Activated CD4-positive, CD25-positive, alpha-beta regulatory T cell treated with anti-CD3 and anti-CD28 coated beads, Interleukin-2, amount 50 U/mL, for 72 hours (primary cell): ENCODE measurements around the gene PIK3C3.
"Not testable (repeated sequence)": the region's sequence is repeated elsewhere in the genome, so short reads cannot be mapped to it uniquely, and the experiment has no call there.

ENCODE experiments used
- DNase-seq: peaks from one replicate; pipeline ENCODE4 v3.0.0; 2021

PIK3C3 gene

GRCh38 chr18:42025974-42026625 is 71.1 kb downstream of the PIK3C3 start:
- DNase-seq: no peak

GRCh38 chr18:42028247-42028832 is 73.3 kb downstream of the PIK3C3 start:
- no peak for DNase-seq

GRCh38 chr18:42029092-42029491 is 74.1 kb downstream of the PIK3C3 start:
- no peak for DNase-seq

- DNase-seq: no peak
These were observed 75.7 kb downstream of the PIK3C3 start for GRCh38 chr18:42030586-42031182.

- no peak for DNase-seq
These were observed 77.4 kb downstream of the PIK3C3 start for GRCh38 chr18:42032447-42032846.

GRCh38 chr18:42033137-42033810 is 78.2 kb downstream of the PIK3C3 start:
- DNase-seq: no peak

GRCh38 chr18:42038936-42039335 is 83.9 kb downstream of the PIK3C3 start:
- DNase-seq: no peak

GRCh38 chr18:42039396-42039795 is 84.4 kb downstream of the PIK3C3 start:
- no peak for DNase-seq

- no peak for DNase-seq
These were observed 86.8 kb downstream of the PIK3C3 start for GRCh38 chr18:42041793-42042192.

- DNase-seq: no peak
These were observed 90.3 kb downstream of the PIK3C3 start for GRCh38 chr18:42045346-42045745.

GRCh38 chr18:42047721-42048120 is 92.7 kb downstream of the PIK3C3 start:
- no peak for DNase-seq

- DNase-seq: no peak
These were observed 93.1 kb downstream of the PIK3C3 start for GRCh38 chr18:42048158-42048557.

- not testable (repeated sequence) for DNase-seq
These were observed 94.5 kb downstream of the PIK3C3 start for GRCh38 chr18:42049536-42049935.

GRCh38 chr18:42051411-42051810 is 96.4 kb downstream of the PIK3C3 start:
- DNase-seq: no peak

GRCh38 chr18:42052122-42052708 is 97.2 kb downstream of the PIK3C3 start:
- no peak for DNase-seq

- DNase-seq: peak; percentile 62
These were observed 98.3 kb downstream of the PIK3C3 start for GRCh38 chr18:42053188-42053781.

- DNase-seq: no peak
These were observed 109.1 kb downstream of the PIK3C3 start for GRCh38 chr18:42064109-42064508.

GRCh38 chr18:42067518-42067917 is 112.5 kb downstream of the PIK3C3 start:
- no peak for DNase-seq

- no peak for DNase-seq
These were observed 113.0 kb downstream of the PIK3C3 start for GRCh38 chr18:42068030-42068429.

GRCh38 chr18:42069036-42069435 is 114.0 kb downstream of the PIK3C3 start:
- DNase-seq: no peak

GRCh38 chr18:42072407-42072806 is 117.4 kb downstream of the PIK3C3 start:
- DNase-seq: no peak

- DNase-seq: no peak
These were observed 119.7 kb downstream of the PIK3C3 start for GRCh38 chr18:42074704-42075103.

- no peak for DNase-seq
These were observed 123.7 kb downstream of the PIK3C3 start for GRCh38 chr18:42078711-42079110.
